HEK293 (cell line): ENCODE results near the gene PAPSS1.

Experiments
- ZBTB44 ChIP-seq: fragments of 450-650 bp; IDR thresholded peaks from 2 replicates; pipeline ENCODE4 v1.5.1; 2018; ENCODE audit warnings: missing biosample characterization, mild to moderate bottlenecking, missing genetic modification characterization
- ZNF423 ChIP-seq: fragments of 450-650 bp; formaldehyde crosslinking; IDR thresholded peaks from 2 replicates; pipeline ENCODE4 v1.5.1; 2016; ENCODE audit warnings: missing biosample characterization, missing genetic modification characterization
- ZNF426 ChIP-seq: fragments of 450-650 bp; formaldehyde crosslinking; IDR thresholded peaks from 2 replicates; pipeline ENCODE4 v1.5.1; 2017; ENCODE audit warnings: missing biosample characterization, missing genetic modification characterization, mild to moderate bottlenecking, inconsistent platforms, moderate library complexity
- ZNF76 ChIP-seq: fragments of 450-650 bp; formaldehyde crosslinking; IDR thresholded peaks from 2 replicates; pipeline ENCODE4; 2016; ENCODE audit warnings: low read depth, missing biosample characterization, missing genetic modification characterization, borderline replicate concordance
- ZNF792 ChIP-seq: fragments of 450-650 bp; formaldehyde crosslinking; IDR thresholded peaks from 2 replicates; pipeline ENCODE4 v1.5.1; 2016; ENCODE audit warnings: missing biosample characterization, missing genetic modification characterization
- TF ChIP-seq, protein P1 (sequence below): fragments of 450-650 bp; formaldehyde crosslinking; IDR thresholded peaks from 2 replicates; pipeline ENCODE4 v1.5.1; 2016; ENCODE audit warnings: missing biosample characterization, missing genetic modification characterization
- TF ChIP-seq, protein P2 (sequence below): fragments of 450-650 bp; formaldehyde crosslinking; IDR thresholded peaks from 2 replicates; pipeline ENCODE4 v1.5.1; 2016; ENCODE audit warnings: missing biosample characterization, missing genetic modification characterization

DNA sequence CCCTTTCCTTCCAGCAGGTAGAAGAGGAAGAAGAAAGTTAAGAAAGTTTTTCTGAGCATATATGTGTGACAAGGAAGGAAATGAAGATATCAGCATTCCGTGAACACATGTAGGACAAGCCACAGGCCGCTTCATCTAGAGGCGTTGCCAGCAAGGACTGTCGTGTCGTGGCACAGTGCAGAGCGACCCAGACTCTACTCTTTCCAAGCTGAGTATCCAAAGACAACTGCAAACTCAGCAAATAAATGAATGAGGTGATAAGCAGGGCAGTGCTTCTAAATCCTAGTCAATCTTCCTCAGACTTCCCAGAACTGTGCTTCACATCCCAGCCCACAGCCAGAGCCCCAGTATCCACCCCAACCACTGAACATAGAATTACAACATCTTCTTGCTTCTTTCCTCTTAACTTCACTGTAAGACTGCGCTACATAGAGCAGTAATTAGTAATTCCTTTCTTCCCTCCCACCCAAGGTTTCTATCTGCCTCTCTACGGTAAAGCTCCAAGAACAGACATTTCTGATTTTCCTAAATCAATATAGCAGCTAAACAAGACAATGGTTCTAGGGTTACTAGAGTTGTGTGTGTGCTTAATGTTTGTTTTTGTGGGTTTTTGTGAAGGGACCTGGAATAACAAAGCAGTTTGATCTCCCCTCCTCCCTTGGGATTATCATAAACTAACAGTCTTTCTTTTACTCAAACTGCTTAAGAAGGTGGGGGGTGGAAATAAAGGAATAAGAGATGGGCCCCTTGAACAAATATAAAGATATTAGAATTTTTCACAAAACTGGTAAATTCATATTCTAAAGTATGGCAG lies 71.6 kb downstream of the PAPSS1 start:
- TF ChIP-seq ZBTB44 (tag by site-specific recombination) (no peak), ZNF423 (tag by site-specific recombination) (no peak), ZNF76 (tag by site-specific recombination) (no peak), ZNF792 (tag by site-specific recombination) (no peak), ZNF426 (tag by site-specific recombination) (no peak)
- TF ChIP-seq, protein P1, sequence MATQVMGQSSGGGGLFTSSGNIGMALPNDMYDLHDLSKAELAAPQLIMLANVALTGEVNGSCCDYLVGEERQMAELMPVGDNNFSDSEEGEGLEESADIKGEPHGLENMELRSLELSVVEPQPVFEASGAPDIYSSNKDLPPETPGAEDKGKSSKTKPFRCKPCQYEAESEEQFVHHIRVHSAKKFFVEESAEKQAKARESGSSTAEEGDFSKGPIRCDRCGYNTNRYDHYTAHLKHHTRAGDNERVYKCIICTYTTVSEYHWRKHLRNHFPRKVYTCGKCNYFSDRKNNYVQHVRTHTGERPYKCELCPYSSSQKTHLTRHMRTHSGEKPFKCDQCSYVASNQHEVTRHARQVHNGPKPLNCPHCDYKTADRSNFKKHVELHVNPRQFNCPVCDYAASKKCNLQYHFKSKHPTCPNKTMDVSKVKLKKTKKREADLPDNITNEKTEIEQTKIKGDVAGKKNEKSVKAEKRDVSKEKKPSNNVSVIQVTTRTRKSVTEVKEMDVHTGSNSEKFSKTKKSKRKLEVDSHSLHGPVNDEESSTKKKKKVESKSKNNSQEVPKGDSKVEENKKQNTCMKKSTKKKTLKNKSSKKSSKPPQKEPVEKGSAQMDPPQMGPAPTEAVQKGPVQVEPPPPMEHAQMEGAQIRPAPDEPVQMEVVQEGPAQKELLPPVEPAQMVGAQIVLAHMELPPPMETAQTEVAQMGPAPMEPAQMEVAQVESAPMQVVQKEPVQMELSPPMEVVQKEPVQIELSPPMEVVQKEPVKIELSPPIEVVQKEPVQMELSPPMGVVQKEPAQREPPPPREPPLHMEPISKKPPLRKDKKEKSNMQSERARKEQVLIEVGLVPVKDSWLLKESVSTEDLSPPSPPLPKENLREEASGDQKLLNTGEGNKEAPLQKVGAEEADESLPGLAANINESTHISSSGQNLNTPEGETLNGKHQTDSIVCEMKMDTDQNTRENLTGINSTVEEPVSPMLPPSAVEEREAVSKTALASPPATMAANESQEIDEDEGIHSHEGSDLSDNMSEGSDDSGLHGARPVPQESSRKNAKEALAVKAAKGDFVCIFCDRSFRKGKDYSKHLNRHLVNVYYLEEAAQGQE (tag by site-specific recombination): no peak
- TF ChIP-seq, protein P2, sequence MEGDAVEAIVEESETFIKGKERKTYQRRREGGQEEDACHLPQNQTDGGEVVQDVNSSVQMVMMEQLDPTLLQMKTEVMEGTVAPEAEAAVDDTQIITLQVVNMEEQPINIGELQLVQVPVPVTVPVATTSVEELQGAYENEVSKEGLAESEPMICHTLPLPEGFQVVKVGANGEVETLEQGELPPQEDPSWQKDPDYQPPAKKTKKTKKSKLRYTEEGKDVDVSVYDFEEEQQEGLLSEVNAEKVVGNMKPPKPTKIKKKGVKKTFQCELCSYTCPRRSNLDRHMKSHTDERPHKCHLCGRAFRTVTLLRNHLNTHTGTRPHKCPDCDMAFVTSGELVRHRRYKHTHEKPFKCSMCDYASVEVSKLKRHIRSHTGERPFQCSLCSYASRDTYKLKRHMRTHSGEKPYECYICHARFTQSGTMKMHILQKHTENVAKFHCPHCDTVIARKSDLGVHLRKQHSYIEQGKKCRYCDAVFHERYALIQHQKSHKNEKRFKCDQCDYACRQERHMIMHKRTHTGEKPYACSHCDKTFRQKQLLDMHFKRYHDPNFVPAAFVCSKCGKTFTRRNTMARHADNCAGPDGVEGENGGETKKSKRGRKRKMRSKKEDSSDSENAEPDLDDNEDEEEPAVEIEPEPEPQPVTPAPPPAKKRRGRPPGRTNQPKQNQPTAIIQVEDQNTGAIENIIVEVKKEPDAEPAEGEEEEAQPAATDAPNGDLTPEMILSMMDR (tag by site-specific recombination): no peak
